Pancreas (tissue), 10 donors: Measurements from ENCODE around the gene EHBP1. TPM values are rescaled to one million over a fixed set of nuclear protein-coding genes. Genes with fewer than 3 reads are reported as not detected.

Experiments
- ATAC-seq, 4 donors: fragments of 200-7000 bp; cut with Tn5 transposase; one replicate each; pipeline versions ENCODE4 v1.8.0 to v1.9.1; 2020; ENCODE audit warnings: mild to moderate bottlenecking in 4 of 4, moderate library complexity in 4 of 4
- DNase-seq, 6 donors: peaks; one replicate each; pipeline ENCODE4 v3.0.0-alpha.2; 2020
- FAIRE-seq: peaks from 2 replicates; lab custom pipeline; 2012; peaks lifted over from hg19 to GRCh38; lab: Jason Lieb, UNC
- H3K27ac ChIP-seq, 4 donors: fragments of 200-600 bp; sonication (generic); 1 replicate in 3 of 4; 2 replicates in 1 of 4; pipeline versions ENCODE4 v1.5.0 to v1.8.0; 2020
- H3K27me3 ChIP-seq, 4 donors: fragments of 200-600 bp; one replicate each; pipeline ENCODE4 v1.8.0; 2021
- H3K36me3 ChIP-seq, 3 donors: fragments of 200-600 bp; sonication (generic) in 1 of 3; one replicate each; pipeline versions ENCODE4 v1.5.0 to v1.8.0; 2020 to 2021
- H3K4me1 ChIP-seq, 3 donors: fragments of 200-600 bp; one replicate each; pipeline ENCODE4 v1.8.0; 2021
- H3K4me3 ChIP-seq, 4 donors: fragments of 200-600 bp; sonication (generic) in 2 of 4; one replicate each; pipeline versions ENCODE4 v1.5.0 to v1.8.0; 2020 to 2021
- H3K9me3 ChIP-seq, 4 donors: fragments of 200-600 bp; one replicate each; pipeline ENCODE4 v1.8.0; 2021
- WGBS, 2 donors: extraction: QIAGEN DNeasy Blood & Tissue Kit; methylation state at CpG; one replicate each; pipeline ENCODE4 v1.1.7; 2013; 5-methylcytosine and 5-hydroxymethylcytosine counted together
- intact Hi-C, 3 donors: fragments of 100-400 bp; cut with DNase I; formaldehyde crosslinking; loops; one replicate each; pipeline versions ENCODE4 v1.11.1 to v1.14.2; 2022
- polyA plus RNA-seq, 2 donors: library from polyadenylated mRNA; stranded (reverse); fragments of 200-250 nt; gene quantifications; one replicate each; pipeline ENCODE4 v1.2.3, GENCODE V29; 2013
- total RNA-seq, 6 donors: library from RNA; stranded (reverse); fragmentation: NEBNext Ultra II Directional in 4 of 6; extraction: Animal tissue kit (Norgen Biotek cat#: 25700) in 4 of 6; gene quantifications; one replicate each; pipeline versions ENCODE4 v1.2.1 to v1.2.4, GENCODE V29; 2021 to 2023
- TF ChIP-seq, protein P1 (sequence below), 4 donors: fragments of 200-600 bp; sonication (generic) in 3 of 4; IDR thresholded peaks; one replicate each; pipeline versions ENCODE4 v1.5.0 to v1.8.0; 2021; ENCODE audit warnings: antibody characterized with exemption in 4 of 4
- donor health status: healthy with polysubstance abuse.
- donor health status: DM: no; HTN: no; CAD: no; lungs with moderate emphysema.
- donor health status: DM: no; HTN: no; CAD: no.
- donor health status: control.
- donor health status: control.
- donor health status: Bipolar disorder and iron deficiency.
- donor health status: DM: yes; HTN: yes; CAD: no.
- donor health status: DM: no; HTN: no; CAD: no.
- donor health status: DM: no; HTN: no; CAD: no.
- donor health status: DM: yes; HTN: yes; CAD: no.

EHBP1 gene
- total and polyA plus RNA-seq, 8 donors, result 7.1 to 34.6 (median 21.1) TPM

DNA sequence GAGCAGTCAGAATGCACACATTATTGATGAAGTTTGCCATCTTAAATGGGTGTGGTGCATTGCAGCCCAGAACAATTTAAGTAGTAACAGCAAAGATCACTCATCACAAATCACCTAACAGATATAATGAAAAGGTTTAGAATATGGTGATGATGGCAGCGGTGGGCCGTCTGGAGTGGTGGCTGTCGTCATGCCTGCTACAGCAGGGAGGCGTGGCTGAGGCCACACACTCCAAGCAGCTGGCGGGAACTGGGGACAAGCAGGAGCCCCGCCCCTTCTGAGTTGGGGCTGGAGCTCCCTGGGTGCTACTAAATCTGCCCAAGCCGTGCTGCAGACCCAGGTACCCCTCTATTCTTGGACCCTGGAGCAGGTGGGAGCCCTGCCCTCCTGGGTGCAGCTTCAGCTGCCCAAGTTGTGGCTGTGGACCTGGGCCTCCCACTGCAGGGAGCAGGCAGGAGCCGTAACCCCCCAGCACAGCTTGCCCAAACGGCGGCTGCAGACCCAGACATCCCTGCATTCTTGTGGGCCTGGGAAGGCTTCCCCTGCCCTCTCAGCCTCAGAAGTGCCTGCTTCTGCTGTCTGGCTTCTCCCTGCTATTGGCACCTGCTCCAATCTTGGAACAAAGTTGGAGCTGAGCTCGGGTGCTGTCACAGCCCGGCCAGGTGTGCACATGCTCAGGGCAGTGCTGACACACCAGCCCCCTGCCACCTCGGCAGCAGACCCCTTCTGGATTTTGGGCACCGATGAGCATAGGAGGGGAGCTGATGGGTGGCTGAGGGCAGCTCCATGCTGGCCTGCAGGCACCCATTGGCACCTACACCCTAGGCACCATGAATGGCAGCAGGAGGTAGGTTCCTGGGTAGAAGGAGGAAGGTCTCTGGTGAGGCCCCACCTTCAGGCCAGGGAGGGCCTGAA lies 149.3 kb downstream of the EHBP1 start:
- TF ChIP-seq, protein P1, sequence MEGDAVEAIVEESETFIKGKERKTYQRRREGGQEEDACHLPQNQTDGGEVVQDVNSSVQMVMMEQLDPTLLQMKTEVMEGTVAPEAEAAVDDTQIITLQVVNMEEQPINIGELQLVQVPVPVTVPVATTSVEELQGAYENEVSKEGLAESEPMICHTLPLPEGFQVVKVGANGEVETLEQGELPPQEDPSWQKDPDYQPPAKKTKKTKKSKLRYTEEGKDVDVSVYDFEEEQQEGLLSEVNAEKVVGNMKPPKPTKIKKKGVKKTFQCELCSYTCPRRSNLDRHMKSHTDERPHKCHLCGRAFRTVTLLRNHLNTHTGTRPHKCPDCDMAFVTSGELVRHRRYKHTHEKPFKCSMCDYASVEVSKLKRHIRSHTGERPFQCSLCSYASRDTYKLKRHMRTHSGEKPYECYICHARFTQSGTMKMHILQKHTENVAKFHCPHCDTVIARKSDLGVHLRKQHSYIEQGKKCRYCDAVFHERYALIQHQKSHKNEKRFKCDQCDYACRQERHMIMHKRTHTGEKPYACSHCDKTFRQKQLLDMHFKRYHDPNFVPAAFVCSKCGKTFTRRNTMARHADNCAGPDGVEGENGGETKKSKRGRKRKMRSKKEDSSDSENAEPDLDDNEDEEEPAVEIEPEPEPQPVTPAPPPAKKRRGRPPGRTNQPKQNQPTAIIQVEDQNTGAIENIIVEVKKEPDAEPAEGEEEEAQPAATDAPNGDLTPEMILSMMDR (IDR thresholded peaks at IDR 0.05), result no peak
- peak in 1 of 6 donors; percentile 45 for DNase-seq
- Histone ChIP-seq H3K27me3 (no peaks in the 10 kb centered on the region), H3K4me1 (no peaks in the 10 kb centered on the region), H3K36me3 (no peaks in the 10 kb centered on the region), H3K4me3 (no peak overlapping the region), H3K9me3 (no peaks in the 10 kb centered on the region), H3K27ac (no peak overlapping the region)
- intact Hi-C loops, result no loop called here
- WGBS, 2 donors, result 96 to 97% methylated on average over 14 of the region's 14 CpGs
- ATAC-seq, result no peak
- FAIRE-seq, result no peak

DNA sequence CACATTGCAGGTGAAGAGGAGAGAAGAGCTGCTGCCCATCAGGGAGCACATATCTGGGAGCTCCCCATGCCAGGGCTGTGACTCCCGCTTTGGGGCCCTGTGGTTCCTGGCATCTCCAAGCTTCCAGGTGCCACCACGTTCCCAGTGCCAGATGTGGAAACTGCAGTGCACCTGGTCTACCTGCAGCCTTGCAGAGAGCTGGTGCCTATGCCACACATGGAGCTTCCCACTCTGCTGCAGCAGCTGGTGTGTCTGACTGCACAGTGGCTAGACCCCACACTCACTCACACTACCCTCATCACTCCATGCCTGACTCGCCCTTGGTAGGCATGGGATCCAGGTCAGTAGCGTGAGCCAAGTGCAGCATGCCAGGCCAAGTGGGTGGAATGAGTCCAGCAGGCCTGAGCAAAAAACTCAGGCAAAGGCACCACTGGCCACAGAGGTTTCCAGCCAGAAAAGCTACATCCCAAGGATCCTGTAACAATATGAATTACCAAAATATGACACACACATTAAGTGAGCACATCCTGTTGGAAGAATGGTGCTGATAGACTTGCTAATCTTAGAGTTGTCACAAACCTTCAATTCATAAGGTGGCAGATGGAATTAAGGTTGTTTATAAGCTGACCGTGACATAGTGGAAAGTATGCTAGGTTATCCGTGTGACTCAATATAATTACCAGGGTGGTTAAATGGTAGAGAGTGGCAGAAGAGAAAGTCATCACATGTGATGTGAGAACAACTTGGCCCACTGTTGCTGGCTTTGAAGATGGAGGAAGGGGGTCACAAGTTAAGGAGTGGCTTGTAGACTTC lies 150.9 kb downstream of the EHBP1 start:
- Histone ChIP-seq H3K4me1 (no peaks in the 10 kb centered on the region), H3K36me3 (no peaks in the 10 kb centered on the region), H3K4me3 (no peak overlapping the region), H3K27ac (no peak overlapping the region), H3K27me3 (no peaks in the 10 kb centered on the region), H3K9me3 (no peaks in the 10 kb centered on the region)
- TF ChIP-seq, protein P1 (IDR thresholded peaks at IDR 0.05), result no peak
- ATAC-seq (no peak), DNase-seq (no peak), FAIRE-seq (no peak)
- WGBS, 2 donors, result 96 to 98% methylated on average over 6 of the region's 6 CpGs
- intact Hi-C loops, result no loop called here

DNA sequence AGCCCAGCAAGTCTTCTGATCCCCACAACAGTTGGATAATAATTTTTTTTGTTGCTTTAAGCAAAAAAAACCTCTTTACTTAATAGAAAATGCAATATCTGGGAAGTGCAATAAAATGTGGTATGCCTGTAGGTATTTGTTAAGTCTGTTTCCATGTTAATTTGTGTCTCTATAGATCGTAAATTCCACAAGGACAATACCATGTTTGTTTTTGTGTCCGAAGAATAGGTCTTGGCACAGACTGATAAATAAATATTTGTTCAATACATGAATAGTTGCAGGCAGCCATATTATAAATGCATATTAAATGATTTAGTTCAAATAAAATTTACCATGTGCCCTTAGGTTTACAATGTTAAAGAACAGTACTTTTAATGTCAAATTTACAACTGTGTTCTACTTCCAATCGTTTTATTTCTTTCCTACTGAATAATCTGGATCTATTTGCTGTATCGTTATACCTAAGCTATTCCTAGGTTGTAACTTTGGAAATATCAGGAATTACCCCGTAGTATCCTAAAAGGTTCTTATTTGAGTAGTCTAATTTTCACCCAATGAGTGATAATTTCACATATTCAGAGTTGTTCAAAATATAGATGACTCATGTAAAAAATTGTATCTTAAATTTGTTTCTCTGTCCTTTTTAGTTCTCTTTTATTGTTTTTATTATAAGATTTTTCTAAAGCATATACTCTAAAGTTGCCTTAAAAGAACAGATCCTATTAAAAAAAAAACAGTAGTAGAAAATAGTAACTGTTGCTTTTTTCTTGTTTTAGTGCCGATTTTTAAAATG lies 151.8 kb downstream of the EHBP1 start:
- no peaks in the 10 kb centered on the region for H3K27me3 ChIP-seq
- H3K4me1 ChIP-seq, result no peaks in the 10 kb centered on the region
- no peaks in the 10 kb centered on the region for H3K9me3 ChIP-seq
- ATAC-seq (no peak), DNase-seq (no peak), FAIRE-seq (peak; percentile 26)
- no peaks in the 10 kb centered on the region for H3K36me3 ChIP-seq
- TF ChIP-seq, protein P1 (IDR thresholded peaks at IDR 0.05), result no peak
- no peak overlapping the region for H3K27ac ChIP-seq
- intact Hi-C loops, result no loop called here
- no peak overlapping the region for H3K4me3 ChIP-seq
- WGBS, 2 donors, result 68 to 76% methylated on average over 6 of the region's 6 CpGs

DNA sequence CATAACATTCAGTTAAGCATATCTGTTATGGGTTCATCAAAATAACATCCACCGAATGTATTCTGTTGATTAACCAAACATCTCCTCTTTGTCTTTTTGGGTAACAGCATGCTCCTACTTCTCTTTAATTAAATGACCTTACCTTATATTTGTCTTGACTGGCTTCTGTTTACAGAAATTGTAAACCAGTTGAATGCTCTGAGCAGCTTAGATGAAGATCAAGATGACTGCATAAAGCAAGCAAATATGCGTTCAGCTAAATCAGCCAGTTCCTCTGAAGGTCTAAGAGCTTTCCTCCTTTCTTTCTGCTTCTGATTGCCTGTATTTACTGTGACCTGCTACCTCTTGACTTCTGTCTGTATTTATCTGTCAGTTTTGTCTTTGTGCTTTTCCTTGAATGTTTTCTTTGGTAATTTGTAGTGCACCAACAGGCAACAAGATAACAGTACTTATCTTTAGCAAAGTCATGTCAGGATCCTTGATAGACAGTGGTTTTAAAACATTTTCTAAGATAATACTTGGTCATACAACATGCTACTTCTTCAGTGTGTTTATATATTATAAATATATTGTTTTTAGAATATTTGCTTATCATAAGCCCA lies 152.8 kb downstream of the EHBP1 start:
- FAIRE-seq (no peak), DNase-seq (no peak), ATAC-seq (no peak)
- intact Hi-C loops, result no loop called here
- TF ChIP-seq, protein P1 (IDR thresholded peaks at IDR 0.05), result no peak
- Histone ChIP-seq H3K27ac (no peak overlapping the region), H3K9me3 (no peaks in the 10 kb centered on the region), H3K4me1 (no peaks in the 10 kb centered on the region), H3K27me3 (no peaks in the 10 kb centered on the region), H3K4me3 (no peak overlapping the region), H3K36me3 (no peaks in the 10 kb centered on the region)
- 83 to 86% methylated on average over 2 of the region's 2 CpGs for WGBS, 2 donors
